K562 (cell line): ENCODE measurements around the gene WNT7B. TPM values are rescaled to one million over a fixed set of nuclear protein-coding genes. Genes with fewer than 3 reads are reported as not detected.

Experiments
- ATAC-seq: fragments of 200-7000 bp; cut with Tn5 transposase; 3 replicates; pipeline ENCODE4 v1.9.1; 2020; ENCODE audit warnings: moderate library complexity
- BruUV-seq: library from RNA; stranded (reverse); fragments of 400-500 nt; replicated peaks from 2 replicates; lab custom pipeline; 2021; lab: Mats Ljungman, UMichigan
- CTCF ChIA-PET: fragments of 300-600 bp; formaldehyde crosslinking; extraction: SDS; loops from one replicate; lab custom pipeline; 2021; ENCODE audit warnings: low intra/inter-chr PET ratio; lab: Yijun Ruan, JAX
- POLR2A ChIA-PET: fragments of 300-600, 350-650 bp; sonication (Branson Sonifier 250); formaldehyde crosslinking; extraction: SDS; loops from one replicate; lab custom pipeline; 2021; ENCODE audit warnings: antibody characterized with exemption, inconsistent platforms; lab: Yijun Ruan, JAX
- DNase-seq, 4 experiments: peaks; one replicate each; pipeline versions ENCODE4 v3.0.0 to v3.0.0-alpha.2; 2011 to 2018; ENCODE audit warnings: low spot score in 3 of 4, mixed read lengths in 3 of 4; ENCODE audit errors: extremely low read depth in 1 of 4
- FAIRE-seq: peaks from 2 replicates; lab custom pipeline; 2011; peaks lifted over from hg19 to GRCh38; lab: Jason Lieb, UNC
- H2AFZ ChIP-seq: 2 replicates; pipeline ENCODE4 v1.6.0; 2011; ENCODE audit warnings: low read depth, low read length, control low read depth, inconsistent platforms
- H3K27ac ChIP-seq: fragments of 200-600 bp; 3 replicates; pipeline ENCODE4 v1.8.0; 2011; ENCODE audit warnings: low read depth, mild to moderate bottlenecking, control low read depth, inconsistent platforms, low read length, moderate library complexity, mixed read lengths; ENCODE audit errors: extremely low read depth
- H3K27me3 ChIP-seq, 2 experiments: fragments of 300-600 bp in 1 of 2; 2 replicates in 1 of 2; 3 replicates in 1 of 2; pipeline versions ENCODE4 v1.6.0 to v1.8.0; 2011; ENCODE audit warnings: inconsistent platforms in 2 of 2, low read length in 2 of 2, mild to moderate bottlenecking in 1 of 2, mixed read lengths in 1 of 2, moderate library complexity in 1 of 2; ENCODE audit not compliant: control insufficient read depth in 2 of 2, insufficient read depth in 2 of 2
- H3K36me3 ChIP-seq: fragments of 300-600 bp; 3 replicates; pipeline ENCODE4 v1.8.0; 2011; ENCODE audit warnings: mild to moderate bottlenecking, low read length, inconsistent platforms; ENCODE audit not compliant: control insufficient read depth, insufficient read depth
- H3K4me1 ChIP-seq, 2 experiments: fragments of 200-600 bp in 1 of 2; replicated peaks in 1 of 2; 2 replicates in 1 of 2; 3 replicates in 1 of 2; pipeline versions ENCODE4 v1.5.1 to v1.8.0; 2011; ENCODE audit warnings: inconsistent platforms in 2 of 2, low read length in 2 of 2, mild to moderate bottlenecking in 1 of 2, mixed read lengths in 1 of 2, moderate library complexity in 1 of 2; ENCODE audit not compliant: control insufficient read depth in 2 of 2, insufficient read depth in 2 of 2
- H3K4me2 ChIP-seq: 2 replicates; pipeline ENCODE4 v1.6.1; 2011; ENCODE audit warnings: low read length, control low read depth, inconsistent platforms, mixed read lengths; ENCODE audit not compliant: insufficient read depth
- H3K4me3 ChIP-seq: fragments of 200-600 bp; sonication (generic), shearing (Covaris generic); 2 replicates; pipeline ENCODE4 v1.5.1; 2016; ENCODE audit warnings: control low read depth, inconsistent platforms
- H3K79me2 ChIP-seq: fragments of 200-600 bp; 3 replicates; pipeline ENCODE4 v1.8.0; 2011; ENCODE audit warnings: low read length, inconsistent platforms; ENCODE audit not compliant: control insufficient read depth, insufficient read depth
- H3K9ac ChIP-seq, 2 experiments: 2 replicates each; pipeline versions ENCODE4 v1.6.0 to v1.6.1; 2011; ENCODE audit warnings: low read depth in 2 of 2, low read length in 2 of 2, control low read depth in 1 of 2, inconsistent platforms in 1 of 2, mild to moderate bottlenecking in 1 of 2, mixed read lengths in 1 of 2; ENCODE audit not compliant: insufficient read depth in 1 of 2
- H3K9me1 ChIP-seq: one replicate; pipeline ENCODE4 v1.6.0; 2011; ENCODE audit warnings: inconsistent platforms, mild to moderate bottlenecking, low read length, moderate library complexity; ENCODE audit not compliant: control insufficient read depth, insufficient read depth
- H3K9me3 ChIP-seq: replicated peaks from 2 replicates; pipeline ENCODE4 v1.5.1; 2011; ENCODE audit warnings: low read depth, low read length, inconsistent platforms; ENCODE audit not compliant: control insufficient read depth, insufficient read depth
- H4K20me1 ChIP-seq: replicated peaks from 2 replicates; pipeline ENCODE4 v1.6.1; 2011; ENCODE audit warnings: low read length, inconsistent platforms, mixed read lengths; ENCODE audit not compliant: control insufficient read depth, insufficient read depth
- ATF6 ChIP-seq: sonication (generic); formaldehyde crosslinking; IDR thresholded peaks from 2 replicates; pipeline ENCODE4 v1.4.0; 2020; ENCODE audit warnings: mild to moderate bottlenecking, missing genetic modification reagents
- PATZ1 ChIP-seq: fragments of 250-450 bp; sonication (Bioruptor Pico); IDR thresholded peaks from 2 replicates; pipeline ENCODE4 v1.5.0; 2020; ENCODE audit warnings: mild to moderate bottlenecking, borderline replicate concordance
- ZBTB26 ChIP-seq: fragments of 450-650 bp; formaldehyde crosslinking; IDR thresholded peaks from 2 replicates; pipeline ENCODE4 v1.4.0; 2022; ENCODE audit warnings: missing genetic modification characterization
- WGBS: fragments of 100-300 bp; shearing (Covaris generic); methylation state at CpG from one replicate; pipeline ENCODE4 v1.1.6; 2016; ENCODE audit warnings: low coverage, mixed read lengths; ENCODE audit not compliant: insufficient coverage; ENCODE audit errors: missing lambda C conversion rate; 5-methylcytosine and 5-hydroxymethylcytosine counted together
- in situ Hi-C: fragments of 300-500 bp; cut with MboI; formaldehyde crosslinking; loops from 4 replicates; pipeline ENCODE4 v1.15.0; 2018; ENCODE audit warnings: inconsistent platforms, mixed read lengths
- intact Hi-C: fragments of 100-400 bp; cut with micrococcal nuclease; formaldehyde crosslinking; loops from 2 replicates; pipeline ENCODE4 v1.14.2; 2022
- polyA plus RNA-seq, 8 experiments: library from polyadenylated mRNA; depleted of rRNA in 4 of 8; stranded (reverse) in 5 of 8; unstranded in 3 of 8; fragments of >200 nt; fragmentation: Nextera tagmentation in 2 of 8; fragmentation: Illumina TruSeq in 1 of 8; extraction: Ambion mirVana in 2 of 8; extraction: Trizol in 1 of 8; gene quantifications; 2 replicates each; pipeline versions ENCODE4 v1.2.1 to v1.2.3, GENCODE V29; 2011 to 2014; ENCODE audit warnings: inconsistent platforms in 1 of 8, missing spikeins in 1 of 8
- total RNA-seq, 7 experiments: library from RNA; depleted of rRNA in 6 of 7; stranded (reverse); fragments of >200 nt in 6 of 7; fragmentation: Illumina TruSeq in 2 of 7; extraction: Trizol in 2 of 7; gene quantifications; 2 replicates each; pipeline versions ENCODE4 v1.2.1 to v1.2.3, GENCODE V29; 2011 to 2021; ENCODE audit warnings: low replicate concordance in 1 of 7

The WNT7B gene
- total and polyA plus RNA-seq, 9 of the 15 experiments (the other 6 are each of a cell fraction or from before 2014, with no cell fraction given): not detected

GRCh38 chr22:45974498-45974897 is 2.5 kb downstream of the WNT7B start:
- intact Hi-C loops: no loop called here
- CTCF ChIA-PET: no interaction called here
- no TSS peak for BruUV-seq
- no peak overlapping the region for H2AFZ ChIP-seq
- H3K4me3 ChIP-seq: no peak overlapping the region
- H3K4me2 ChIP-seq: no peak overlapping the region
- no peaks in the 10 kb centered on the region for H3K9me1 ChIP-seq
- H3K4me1 ChIP-seq: peaks cover 0 to 29% of the 10 kb centered on the region in 2 experiments; a peak in 3 of 5 replicates
- peaks cover 4 to 35% of the 10 kb centered on the region in 2 experiments; a peak in 4 of 5 replicates for H3K27me3 ChIP-seq
- TF ChIP-seq ATF6 (CRISPR knock-in tag) (no peak), PATZ1 (CRISPR knock-in tag) (no peak), ZBTB26 (CRISPR knock-in tag) (no peak)
- TF ChIP-seq, all 486 proteins: peak for 0
- Histone ChIP-seq H3K9ac (no peak overlapping the region), H3K36me3 (no peaks in the 10 kb centered on the region), H3K9me3 (no peaks in the 10 kb centered on the region), H4K20me1 (peaks cover under 1% of the 10 kb centered on the region; the same call in 1 of the 2 replicates), H3K79me2 (no peaks in the 10 kb centered on the region), H3K27ac (no peak overlapping the region)
- POLR2A ChIA-PET: no interaction called here
- no CpG with 5 or more reads among the region's 4 CpGs for WGBS
- ATAC-seq (no peak), DNase-seq (no peak), FAIRE-seq (no peak)
- in situ Hi-C loops: no loop called here
